GM13977 (cell line): ENCODE results near the gene TRMT61A.

Experiments used
- DNase-seq: peaks from one replicate; pipeline ENCODE4 v3.0.0; 2012; ENCODE audit warnings: low spot score
- in situ Hi-C: fragments of 300-500 bp; cut with MboI; formaldehyde crosslinking; loops from one replicate; pipeline ENCODE4 v1.12.0; 2022; ENCODE audit warnings: low sequenced_read_pairs, low pct_unique_long_range_greater_than_20kb, mixed read lengths, inconsistent platforms; ENCODE audit not compliant: unreplicated experiment
- TF ChIP-seq, protein P1 (sequence below): IDR thresholded peaks from 2 replicates; pipeline ENCODE4 v1.5.1; 2012; ENCODE audit warnings: mild to moderate bottlenecking, control low read depth; ENCODE audit not compliant: insufficient read depth; ENCODE audit errors: extremely low read depth, missing control alignments

Gene TRMT61A

DNA sequence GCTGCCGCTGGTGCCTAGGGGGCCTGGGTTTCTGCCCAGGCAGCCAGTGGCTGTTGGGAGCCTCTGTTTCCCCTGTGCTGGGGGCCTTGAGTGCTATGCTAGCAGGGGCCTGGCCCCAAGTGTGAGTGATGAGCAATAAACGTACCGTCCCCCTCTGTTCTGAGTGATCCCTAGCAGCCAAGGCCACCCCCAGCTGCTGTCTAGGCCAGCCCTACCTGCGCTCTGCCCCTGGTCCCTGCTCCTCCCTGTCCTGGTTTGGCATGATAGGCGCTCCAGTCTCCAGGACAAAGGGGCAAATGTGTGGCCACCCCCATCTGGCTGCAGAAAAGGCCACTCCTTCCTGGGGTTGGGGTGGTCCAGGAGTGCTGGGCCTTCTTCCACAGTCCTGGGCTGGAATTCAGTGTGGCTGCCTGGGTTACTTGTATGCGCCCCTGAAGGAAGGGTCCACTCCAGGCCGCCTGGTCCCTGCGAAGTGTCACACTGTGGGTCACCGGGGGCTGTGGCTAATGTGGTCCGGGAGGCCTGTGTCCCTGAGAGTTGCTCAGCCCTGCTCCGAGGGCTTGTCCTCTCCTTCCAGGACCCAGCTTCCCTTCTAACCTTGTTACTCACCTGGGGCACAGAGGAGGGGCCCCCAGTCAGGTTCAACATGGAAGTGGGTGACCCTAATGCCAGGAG is 7.0 kb downstream of the TRMT61A start:
- TF ChIP-seq, protein P1, sequence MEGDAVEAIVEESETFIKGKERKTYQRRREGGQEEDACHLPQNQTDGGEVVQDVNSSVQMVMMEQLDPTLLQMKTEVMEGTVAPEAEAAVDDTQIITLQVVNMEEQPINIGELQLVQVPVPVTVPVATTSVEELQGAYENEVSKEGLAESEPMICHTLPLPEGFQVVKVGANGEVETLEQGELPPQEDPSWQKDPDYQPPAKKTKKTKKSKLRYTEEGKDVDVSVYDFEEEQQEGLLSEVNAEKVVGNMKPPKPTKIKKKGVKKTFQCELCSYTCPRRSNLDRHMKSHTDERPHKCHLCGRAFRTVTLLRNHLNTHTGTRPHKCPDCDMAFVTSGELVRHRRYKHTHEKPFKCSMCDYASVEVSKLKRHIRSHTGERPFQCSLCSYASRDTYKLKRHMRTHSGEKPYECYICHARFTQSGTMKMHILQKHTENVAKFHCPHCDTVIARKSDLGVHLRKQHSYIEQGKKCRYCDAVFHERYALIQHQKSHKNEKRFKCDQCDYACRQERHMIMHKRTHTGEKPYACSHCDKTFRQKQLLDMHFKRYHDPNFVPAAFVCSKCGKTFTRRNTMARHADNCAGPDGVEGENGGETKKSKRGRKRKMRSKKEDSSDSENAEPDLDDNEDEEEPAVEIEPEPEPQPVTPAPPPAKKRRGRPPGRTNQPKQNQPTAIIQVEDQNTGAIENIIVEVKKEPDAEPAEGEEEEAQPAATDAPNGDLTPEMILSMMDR: no peak
- in situ Hi-C loops: no loop called here
- no peak for DNase-seq

- no peak for DNase-seq
- in situ Hi-C loops: no loop called here
- TF ChIP-seq, protein P1: no peak
These were observed 7.7 kb downstream of the TRMT61A start for GRCh38 chr14:103536693-103537092.

GRCh38 chr14:103537175-103537990 is 8.4 kb downstream of the TRMT61A start:
- no peak for DNase-seq
- TF ChIP-seq, protein P1: no peak
- in situ Hi-C loops: no loop called here

- DNase-seq: no peak
- in situ Hi-C loops: no loop called here
- TF ChIP-seq, protein P1: no peak
These were observed 9.5 kb downstream of the TRMT61A start for GRCh38 chr14:103538291-103539055.

- TF ChIP-seq, protein P1: no peak
- in situ Hi-C loops: no loop called here
- DNase-seq: no peak
These were observed 10.2 kb downstream of the TRMT61A start for GRCh38 chr14:103539056-103539825.
